Measurements from ENCODE around the gene EMID1.

- TF ChIP-seq OVOL3 (tag by site-specific recombination; IDR thresholded peaks at IDR 0.05) (no peak), ZNF645 (tag by site-specific recombination; IDR thresholded peaks at IDR 0.05) (no peak), ZBTB44 (tag by site-specific recombination; IDR thresholded peaks at IDR 0.05) (no peak), SP2 (tag by site-specific recombination; IDR thresholded peaks at IDR 0.05) (no peak), ZSCAN5A (tag by site-specific recombination; IDR thresholded peaks at IDR 0.05) (no peak), CTCF (tag by site-specific recombination; IDR thresholded peaks at IDR 0.05) (no peak), ZNF362 (tag by site-specific recombination; IDR thresholded peaks at IDR 0.05) (no peak), ZNF202 (tag by site-specific recombination; IDR thresholded peaks at IDR 0.05; ENCODE audit: borderline replicate concordance) (no peak), ZFP41 (tag by site-specific recombination; IDR thresholded peaks at IDR 0.05; ENCODE audit: borderline replicate concordance) (no peak), TRIM28 (IDR thresholded peaks at IDR 0.05; ENCODE audit: borderline replicate concordance, low read length) (no peak), ZBTB21 (tag by site-specific recombination; IDR thresholded peaks at IDR 0.05) (no peak), HOXA7 (CRISPR knock-in tag; IDR thresholded peaks at IDR 0.05; ENCODE audit: borderline replicate concordance) (no peak)
Measured at GRCh38 chr22:29300467-29300806, 94.7 kb downstream of the EMID1 start.
